Omental fat pad (tissue), 4 donors: Measurements from ENCODE around the gene CDH15. TPM values are rescaled to one million over a fixed set of nuclear protein-coding genes. Genes with fewer than 3 reads are reported as not detected.

Experiments used
- ATAC-seq: fragments of 150-250 bp; one replicate; pipeline ENCODE4 v1.9.1; 2016; ENCODE audit warnings: mild to moderate bottlenecking, moderate library complexity; ENCODE audit not compliant: low FRiP score
- DNase-seq: peaks from one replicate; pipeline ENCODE4 v3.0.0-alpha.2; 2019; ENCODE audit warnings: low spot score
- CTCF ChIP-seq, 3 donors: fragments of 450-650 bp; IDR thresholded peaks; one replicate each; pipeline ENCODE4 v1.5.1; 2016 to 2017; ENCODE audit warnings: antibody characterized with exemption in 3 of 3, mild to moderate bottlenecking in 3 of 3, moderate library complexity in 2 of 3
- total RNA-seq, 4 donors: library from RNA; depleted of rRNA; stranded (reverse); fragments of >200 nt; gene quantifications; one replicate each; pipeline ENCODE4 v1.1.0, GENCODE V29; 2016

The CDH15 gene
- total RNA-seq, 4 donors from 2014 or later, result not detected

- TF ChIP-seq CTCF (IDR thresholded peaks at IDR 0.05), result no peak
- ATAC-seq, result no peak
- no peak for DNase-seq
Measured at GRCh38 chr16:89174877-89175276, 3.3 kb downstream of the CDH15 start.

GRCh38 chr16:89175280-89176146 lies 4.0 kb downstream of the CDH15 start:
- TF ChIP-seq CTCF (IDR thresholded peaks at IDR 0.05), result no peak
- DNase-seq (no peak), ATAC-seq (no peak)

GRCh38 chr16:89176147-89176690 lies 4.7 kb downstream of the CDH15 start:
- ATAC-seq (no peak), DNase-seq (no peak)
- no peak for TF ChIP-seq CTCF (IDR thresholded peaks at IDR 0.05)

- no peak for TF ChIP-seq CTCF (IDR thresholded peaks at IDR 0.05)
- ATAC-seq, result no peak
- no peak for DNase-seq
Measured at GRCh38 chr16:89176717-89177116, 5.2 kb downstream of the CDH15 start.

- no peak for DNase-seq
- no peak for ATAC-seq
- no peak for TF ChIP-seq CTCF (IDR thresholded peaks at IDR 0.05)
Measured at GRCh38 chr16:89177501-89177900, 6.0 kb downstream of the CDH15 start.

GRCh38 chr16:89178453-89179147 lies 7.1 kb downstream of the CDH15 start:
- TF ChIP-seq CTCF (IDR thresholded peaks at IDR 0.05), result no peak
- DNase-seq (no peak), ATAC-seq (no peak)
